PFSK-1 (cell line): ENCODE results near the gene CACNB2.

Experiments
- FOXP2 ChIP-seq: optimal IDR thresholded peaks from 2 replicates; pipeline ENCODE3; 2011; ENCODE audit warnings: borderline replicate concordance, control low read depth, inconsistent platforms; ENCODE audit not compliant: insufficient read depth; ENCODE audit errors: extremely low read length, extremely low read depth
- POLR2AphosphoS5 ChIP-seq: IDR thresholded peaks from 2 replicates; pipeline ENCODE4 v1.6.1; 2012; ENCODE audit warnings: low read depth, mild to moderate bottlenecking, control low read depth, low read length, moderate library complexity
- SIN3A ChIP-seq: IDR thresholded peaks from 2 replicates; pipeline ENCODE4 v1.6.1; 2012; ENCODE audit warnings: mild to moderate bottlenecking, low read length, moderate library complexity, borderline replicate concordance; ENCODE audit not compliant: insufficient read depth
- TAF1 ChIP-seq: IDR thresholded peaks from 2 replicates; pipeline ENCODE4 v1.6.1; 2012; ENCODE audit warnings: low read length, control low read depth, borderline replicate concordance; ENCODE audit not compliant: insufficient read depth
- TF ChIP-seq, protein P1 (sequence below), 2 experiments: IDR thresholded peaks; 2 replicates each; pipeline versions ENCODE4 v1.6.1 to v1.8.0; 2011 to 2012; ENCODE audit warnings: low read depth in 2 of 2, low read length in 2 of 2, control low read depth in 1 of 2, inconsistent platforms in 1 of 2, mild to moderate bottlenecking in 1 of 2, moderate library complexity in 1 of 2; ENCODE audit not compliant: insufficient read depth in 1 of 2

The CACNB2 gene

DNA sequence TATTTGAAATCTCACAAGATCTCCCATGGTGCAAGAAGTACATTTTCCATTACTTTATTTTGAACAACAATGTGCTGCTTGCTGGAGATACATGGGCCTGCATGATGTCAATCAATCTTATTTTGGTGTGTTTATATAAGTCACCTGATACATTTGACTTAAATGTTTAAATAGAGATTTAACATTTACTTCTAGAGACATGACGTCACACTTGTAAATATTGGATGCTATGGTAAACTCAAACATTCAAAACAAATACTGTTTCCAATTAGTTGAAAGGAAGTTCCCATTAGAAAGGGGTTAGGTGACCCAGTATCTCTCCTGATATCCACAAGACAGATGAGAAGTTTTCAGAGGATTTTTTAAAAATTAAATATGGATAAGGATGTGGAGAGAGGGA lies 296.7 kb downstream of the CACNB2 start:
- TF ChIP-seq POLR2AphosphoS5 (no peak), FOXP2 (no peak), SIN3A (no peak), TAF1 (no peak)
- TF ChIP-seq, protein P1, sequence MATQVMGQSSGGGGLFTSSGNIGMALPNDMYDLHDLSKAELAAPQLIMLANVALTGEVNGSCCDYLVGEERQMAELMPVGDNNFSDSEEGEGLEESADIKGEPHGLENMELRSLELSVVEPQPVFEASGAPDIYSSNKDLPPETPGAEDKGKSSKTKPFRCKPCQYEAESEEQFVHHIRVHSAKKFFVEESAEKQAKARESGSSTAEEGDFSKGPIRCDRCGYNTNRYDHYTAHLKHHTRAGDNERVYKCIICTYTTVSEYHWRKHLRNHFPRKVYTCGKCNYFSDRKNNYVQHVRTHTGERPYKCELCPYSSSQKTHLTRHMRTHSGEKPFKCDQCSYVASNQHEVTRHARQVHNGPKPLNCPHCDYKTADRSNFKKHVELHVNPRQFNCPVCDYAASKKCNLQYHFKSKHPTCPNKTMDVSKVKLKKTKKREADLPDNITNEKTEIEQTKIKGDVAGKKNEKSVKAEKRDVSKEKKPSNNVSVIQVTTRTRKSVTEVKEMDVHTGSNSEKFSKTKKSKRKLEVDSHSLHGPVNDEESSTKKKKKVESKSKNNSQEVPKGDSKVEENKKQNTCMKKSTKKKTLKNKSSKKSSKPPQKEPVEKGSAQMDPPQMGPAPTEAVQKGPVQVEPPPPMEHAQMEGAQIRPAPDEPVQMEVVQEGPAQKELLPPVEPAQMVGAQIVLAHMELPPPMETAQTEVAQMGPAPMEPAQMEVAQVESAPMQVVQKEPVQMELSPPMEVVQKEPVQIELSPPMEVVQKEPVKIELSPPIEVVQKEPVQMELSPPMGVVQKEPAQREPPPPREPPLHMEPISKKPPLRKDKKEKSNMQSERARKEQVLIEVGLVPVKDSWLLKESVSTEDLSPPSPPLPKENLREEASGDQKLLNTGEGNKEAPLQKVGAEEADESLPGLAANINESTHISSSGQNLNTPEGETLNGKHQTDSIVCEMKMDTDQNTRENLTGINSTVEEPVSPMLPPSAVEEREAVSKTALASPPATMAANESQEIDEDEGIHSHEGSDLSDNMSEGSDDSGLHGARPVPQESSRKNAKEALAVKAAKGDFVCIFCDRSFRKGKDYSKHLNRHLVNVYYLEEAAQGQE (IDR thresholded peaks at IDR 0.05; ENCODE audit: insufficient read depth in 1 of 2, low read depth in 2 of 2, low read length in 2 of 2), result no peak

DNA sequence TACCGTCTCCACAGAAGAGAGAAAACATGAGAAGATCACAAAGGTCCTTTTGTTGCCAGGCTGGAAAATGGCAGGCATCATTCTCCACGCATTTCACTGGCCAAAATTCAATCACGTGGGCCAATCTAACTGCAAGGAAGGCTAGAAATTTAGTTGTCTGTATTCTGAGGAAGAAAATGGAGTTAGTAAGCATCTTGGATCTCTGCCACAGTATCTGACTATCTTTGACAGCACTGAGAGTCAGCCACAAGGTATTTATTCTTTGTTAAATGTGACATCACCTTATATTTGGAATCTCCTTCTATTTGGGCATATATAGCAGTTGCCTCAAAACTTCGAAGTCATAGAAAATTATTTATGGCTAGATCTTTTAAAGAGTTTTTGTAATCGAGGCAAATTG lies 297.3 kb downstream of the CACNB2 start:
- TF ChIP-seq, protein P1 (IDR thresholded peaks at IDR 0.05; ENCODE audit: insufficient read depth in 1 of 2, low read depth in 2 of 2, low read length in 2 of 2), result no peak
- TF ChIP-seq TAF1 (no peak), POLR2AphosphoS5 (no peak), FOXP2 (no peak), SIN3A (no peak)

DNA sequence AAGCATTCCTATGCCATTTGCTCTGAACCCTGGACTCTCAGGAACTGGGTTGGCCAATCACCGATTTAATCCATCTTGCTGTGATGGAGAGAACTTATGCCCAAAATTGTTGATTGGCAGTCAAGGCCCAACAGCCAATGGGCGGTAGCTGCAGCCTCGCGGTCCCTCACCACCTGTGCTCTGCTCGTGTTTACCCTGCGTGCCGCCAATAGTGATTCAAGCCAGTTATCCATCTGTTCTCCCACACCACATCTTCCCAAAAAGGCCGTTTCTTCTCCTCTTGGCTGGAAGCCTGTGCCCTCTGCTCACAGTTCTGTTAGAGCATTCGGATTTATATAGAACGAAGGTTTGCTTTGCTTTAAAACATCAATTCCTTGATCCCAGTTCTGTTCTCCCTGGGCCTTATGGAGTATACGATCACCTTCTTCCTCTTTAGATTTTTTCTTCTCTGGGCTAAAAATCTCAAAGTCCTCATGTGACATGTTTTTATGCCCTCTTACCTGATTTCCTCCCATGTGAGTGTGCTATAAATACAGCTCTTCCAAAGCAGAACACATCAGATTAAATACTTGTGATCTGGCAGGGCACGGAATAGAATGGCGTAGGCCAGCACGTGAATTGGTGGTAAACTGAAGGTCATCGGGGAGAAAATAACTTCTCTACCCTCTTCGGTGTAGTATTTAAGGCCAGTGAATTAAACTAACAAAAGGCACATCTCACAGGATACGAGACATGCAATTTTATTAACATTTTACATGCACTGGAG lies 298.3 kb downstream of the CACNB2 start:
- TF ChIP-seq POLR2AphosphoS5, result no peak
- TF ChIP-seq TAF1, result no peak
- TF ChIP-seq, protein P1 (IDR thresholded peaks at IDR 0.05; ENCODE audit: insufficient read depth in 1 of 2, low read depth in 2 of 2, low read length in 2 of 2), result no peak
- TF ChIP-seq SIN3A, result no peak
- TF ChIP-seq FOXP2, result no peak

DNA sequence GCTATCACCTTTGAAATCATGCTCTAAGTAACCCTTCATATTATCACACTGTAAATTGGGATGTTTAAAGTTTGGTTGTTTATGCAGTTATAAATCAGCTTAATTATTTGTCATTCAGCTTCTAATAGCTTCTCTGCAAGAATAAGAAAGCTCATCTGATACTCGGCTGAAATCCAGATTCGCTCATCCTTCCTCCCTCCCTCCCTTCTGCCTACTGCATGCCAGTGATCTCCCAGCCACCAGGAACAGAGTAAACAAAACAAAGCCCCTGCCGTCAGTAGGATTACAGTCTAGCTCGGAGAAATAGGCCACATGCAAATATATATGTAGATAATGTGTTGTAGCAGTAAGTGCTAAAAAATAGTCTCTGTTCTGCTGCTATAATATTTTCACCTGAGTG lies 299.4 kb downstream of the CACNB2 start:
- TF ChIP-seq, protein P1 (IDR thresholded peaks at IDR 0.05; ENCODE audit: insufficient read depth in 1 of 2, low read depth in 2 of 2, low read length in 2 of 2), result no peak
- TF ChIP-seq FOXP2 (no peak), SIN3A (no peak), TAF1 (no peak), POLR2AphosphoS5 (no peak)
